BJ (cell line): ENCODE measurements around the gene CMTR1. TPM values are rescaled to one million over a fixed set of nuclear protein-coding genes. Genes with fewer than 3 reads are reported as not detected.

Experiments used
- CTCF ChIA-PET: fragments of 350-600 bp; formaldehyde crosslinking; extraction: SDS; loops from one replicate; lab custom pipeline; 2021; ENCODE audit warnings: antibody characterized with exemption, inconsistent platforms; lab: Yijun Ruan, JAX
- POLR2A ChIA-PET: fragments of 300-600 bp; sonication (Branson Sonifier 250); formaldehyde crosslinking; extraction: SDS; loops from one replicate; lab custom pipeline; 2021; ENCODE audit warnings: antibody characterized with exemption; lab: Charles Lee
- DNase-seq: peaks from one replicate; pipeline ENCODE4 v3.0.0-alpha.2; 2011; ENCODE audit warnings: low read depth
- H3K27me3 ChIP-seq: 2 replicates; pipeline ENCODE4 v1.6.0; 2011; ENCODE audit warnings: low read length; ENCODE audit not compliant: control insufficient read depth, insufficient read depth
- H3K36me3 ChIP-seq: 2 replicates; pipeline ENCODE4 v1.5.1; 2011; ENCODE audit warnings: low read length; ENCODE audit not compliant: control insufficient read depth, insufficient read depth
- H3K4me3 ChIP-seq: 2 replicates; pipeline ENCODE4 v1.5.1; 2011; ENCODE audit warnings: low read depth, mild to moderate bottlenecking, control low read depth, low read length
- CTCF ChIP-seq: IDR thresholded peaks from 2 replicates; pipeline ENCODE4 v1.5.1; 2011; ENCODE audit warnings: low read depth, mild to moderate bottlenecking, control low read depth, inconsistent platforms, low read length, moderate library complexity; ENCODE audit not compliant: insufficient read depth
- polyA plus RNA-seq: library from polyadenylated mRNA; depleted of rRNA; stranded (reverse); fragments of >200 nt; gene quantifications from 2 replicates; pipeline ENCODE4 v1.2.3, GENCODE V29; 2011

The CMTR1 gene
- polyA plus RNA-seq, 1 experiment: 25.2 TPM

- POLR2A ChIA-PET: no interaction called here
- Histone ChIP-seq H3K4me3 (no peak overlapping the region), H3K36me3 (no peaks in the 10 kb centered on the region), H3K27me3 (peaks cover 30% of the 10 kb centered on the region)
- TF ChIP-seq CTCF: no peak
- CTCF ChIA-PET: no interaction called here
- no peak for DNase-seq
Observed at GRCh38 chr6:37516920-37517405, 83.9 kb downstream of the CMTR1 start.

GRCh38 chr6:37517411-37517812, 84.4 kb downstream of the CMTR1 start:
- ChIA-PET POLR2A (no interaction called here), CTCF (no interaction called here)
- Histone ChIP-seq H3K36me3 (no peaks in the 10 kb centered on the region), H3K27me3 (peaks cover 25% of the 10 kb centered on the region), H3K4me3 (no peak overlapping the region)
- DNase-seq: peak; percentile 15
- TF ChIP-seq CTCF: no peak

- Histone ChIP-seq H3K27me3 (peaks cover 18% of the 10 kb centered on the region), H3K36me3 (no peaks in the 10 kb centered on the region), H3K4me3 (no peak overlapping the region)
- TF ChIP-seq CTCF: no peak
- ChIA-PET CTCF (interaction anchor here (1.3 kb wide), 1 partner anchor 20 kb away, joined by 5 read pairs; no protein-coding TSS in a partner anchor), POLR2A (no interaction called here)
- no peak for DNase-seq
Observed at GRCh38 chr6:37518116-37518515, 85.1 kb downstream of the CMTR1 start.

DNA sequence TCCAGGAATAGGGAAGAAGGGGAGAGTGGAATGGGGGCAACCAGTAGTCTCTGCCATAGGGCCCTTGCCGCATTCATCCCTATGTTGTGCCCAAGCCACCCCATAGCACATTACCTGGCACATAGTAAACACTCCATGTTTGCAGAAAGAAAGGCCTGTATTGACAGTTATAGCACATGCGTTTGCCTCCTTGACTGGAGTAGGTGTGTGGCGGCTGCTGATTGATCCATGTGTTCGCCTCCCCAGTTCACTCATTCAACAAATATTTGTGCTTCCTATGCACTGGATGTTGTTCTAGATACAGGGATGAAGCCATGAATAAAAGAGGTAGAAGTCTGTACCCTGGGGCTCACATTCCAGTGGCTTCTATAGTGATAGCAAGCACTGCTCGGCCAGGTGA, 86.4 kb downstream of the CMTR1 start:
- CTCF ChIA-PET: interaction anchor here (1.3 kb wide), 1 partner anchor 19 kb away, joined by 5 read pairs; no protein-coding TSS in a partner anchor
- no peak for TF ChIP-seq CTCF

GRCh38 chr6:37520926-37521325, 87.9 kb downstream of the CMTR1 start:
- no peak for TF ChIP-seq CTCF
- ChIA-PET CTCF (no interaction called here), POLR2A (no interaction called here)
- Histone ChIP-seq H3K36me3 (no peaks in the 10 kb centered on the region), H3K27me3 (peaks cover 7% of the 10 kb centered on the region), H3K4me3 (no peak overlapping the region)
- no peak for DNase-seq

More for the DNA sequence above, 86.4 kb downstream of the CMTR1 start:
- no peaks in the 10 kb centered on the region for H3K36me3 ChIP-seq
- H3K27me3 ChIP-seq: peaks cover 8% of the 10 kb centered on the region
- no peak for DNase-seq
- no peak overlapping the region for H3K4me3 ChIP-seq
- POLR2A ChIA-PET: no interaction called here
